ENCODE measurements around the gene SLC3A2.
"Not testable (repeated sequence)": the region's sequence is repeated elsewhere in the genome, so short reads cannot be mapped to it uniquely, and the experiment has no call there.

SLC3A2 gene

DNA sequence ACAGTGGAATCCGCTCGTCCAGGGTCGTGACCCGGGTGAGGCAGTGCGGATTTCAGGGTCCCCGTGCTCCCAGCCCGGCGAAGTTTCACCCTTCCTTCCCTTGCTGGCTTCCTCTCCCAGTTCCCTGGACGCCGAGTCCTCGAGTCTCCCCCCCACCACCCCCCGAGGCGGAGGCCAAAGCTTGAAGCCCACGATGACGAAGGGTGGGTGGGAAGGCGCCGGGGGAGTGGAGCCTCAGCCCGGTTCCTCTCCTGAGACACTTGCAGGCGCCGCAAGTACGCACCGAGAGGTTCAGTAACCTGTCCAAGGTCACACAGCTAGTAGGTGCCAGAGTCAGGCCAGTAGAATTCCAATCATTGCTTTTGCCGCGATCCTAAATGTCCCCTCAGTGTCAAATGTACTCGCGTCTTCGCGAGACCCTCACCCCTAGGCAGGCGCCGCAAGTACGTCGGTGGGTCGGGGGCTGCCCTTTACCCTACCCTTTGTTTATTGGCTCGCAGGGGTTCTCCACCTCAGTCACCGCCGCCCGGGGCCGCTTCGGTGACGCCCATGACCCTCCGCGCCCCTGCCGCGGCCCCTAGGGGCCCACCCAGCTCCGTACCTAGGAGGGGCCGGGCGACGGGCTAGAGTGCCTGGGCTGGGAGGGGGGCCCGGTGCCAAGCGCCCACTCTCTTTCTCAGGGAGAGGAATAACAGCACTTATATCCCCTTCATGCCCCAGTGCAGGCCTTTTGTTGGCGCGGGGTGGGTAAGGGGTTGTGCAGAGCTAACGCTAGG, 46.2 kb downstream of the SLC3A2 start:
- DNase-seq (ENCODE audit: low spot score) (no peak), FAIRE-seq (no peak)

DNA sequence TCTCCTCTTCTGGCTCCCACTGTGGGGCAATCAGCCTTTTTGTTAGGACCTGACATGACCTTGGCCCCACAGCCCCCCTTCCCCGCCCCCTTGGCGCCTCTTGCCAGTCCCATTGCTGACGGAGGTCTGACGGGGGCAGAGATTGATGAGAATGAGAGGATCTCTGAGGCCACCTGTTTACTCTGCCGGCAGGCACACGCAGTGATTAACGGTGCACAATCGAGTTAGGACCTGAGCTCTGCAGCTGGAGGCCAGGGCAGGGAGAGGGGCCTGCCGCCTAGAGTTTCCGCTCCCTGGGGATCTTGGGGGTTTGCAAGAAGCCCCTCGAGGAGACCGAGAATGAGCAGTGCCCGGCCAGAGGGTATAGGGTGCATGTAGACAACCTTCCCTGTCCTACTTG, 47.3 kb downstream of the SLC3A2 start:
- FAIRE-seq (no peak), DNase-seq (ENCODE audit: low spot score) (no peak)

GRCh38 chr11:62930157-62930556, 49.5 kb downstream of the SLC3A2 start:
- DNase-seq (ENCODE audit: low spot score) (no peak), FAIRE-seq (no peak)

DNA sequence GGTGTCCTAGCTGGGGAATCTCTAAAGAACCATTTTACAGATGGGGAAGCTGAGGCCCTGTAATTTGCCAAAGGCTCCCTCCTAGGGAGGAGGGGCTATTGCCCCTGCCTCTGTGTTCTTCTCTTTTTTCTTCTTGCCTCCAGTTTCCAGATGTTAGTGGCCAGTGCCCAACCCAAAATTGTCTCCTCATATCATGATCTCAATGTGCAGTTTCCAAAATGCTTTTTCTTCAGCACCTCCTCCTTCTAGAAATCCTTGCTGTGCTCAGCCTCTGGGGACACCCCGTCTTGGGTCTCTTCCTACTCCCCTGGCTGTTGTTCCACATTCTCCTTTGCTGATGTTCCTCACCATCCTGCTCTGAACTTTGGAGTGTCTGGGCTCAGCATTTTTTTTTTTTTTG, 50.0 kb downstream of the SLC3A2 start:
- FAIRE-seq: no peak
- no peak for DNase-seq (ENCODE audit: low spot score)

GRCh38 chr11:62931499-62932278, 51.0 kb downstream of the SLC3A2 start:
- DNase-seq (ENCODE audit: low spot score) (no peak), FAIRE-seq (no peak)

GRCh38 chr11:62933285-62933684, 52.6 kb downstream of the SLC3A2 start:
- no peak for FAIRE-seq
- no peak for DNase-seq (ENCODE audit: low spot score)

DNA sequence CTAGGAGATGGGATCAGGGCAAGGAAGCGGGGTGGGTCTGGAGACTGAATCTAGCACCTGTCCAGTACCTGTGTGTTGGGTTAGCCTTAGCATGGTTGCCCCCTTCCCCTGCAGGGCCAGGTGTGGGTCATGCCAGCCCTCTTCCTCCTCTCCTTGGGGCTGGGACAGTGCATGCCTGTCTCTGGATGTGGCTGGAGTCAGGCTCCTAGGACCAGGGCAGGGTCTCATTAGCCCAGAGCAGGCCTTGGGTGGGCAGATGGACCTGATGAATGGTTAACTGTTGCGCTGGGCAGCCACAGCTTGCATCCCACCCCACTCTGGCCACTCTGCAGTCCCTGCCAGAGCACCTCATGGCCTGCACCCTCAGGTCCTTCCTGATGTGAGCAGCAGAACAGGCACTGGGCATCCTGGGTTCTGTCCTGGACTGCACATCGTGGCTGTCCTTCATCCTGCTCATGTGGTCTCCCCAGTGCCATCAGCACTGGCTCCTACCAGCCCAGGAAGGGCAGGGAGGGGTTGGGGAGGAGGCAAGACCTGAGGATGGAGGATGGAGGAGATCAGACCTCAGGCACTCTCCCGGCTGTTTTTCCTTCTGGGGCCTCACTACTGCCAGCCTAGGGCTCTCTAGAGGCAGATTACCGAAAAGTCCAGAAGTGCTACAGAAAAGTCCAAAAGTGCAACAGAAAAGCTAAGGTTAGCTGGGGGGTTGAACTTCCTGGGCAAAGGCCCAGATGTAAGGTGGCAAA, 53.2 kb downstream of the SLC3A2 start:
- no peak for FAIRE-seq

DNA sequence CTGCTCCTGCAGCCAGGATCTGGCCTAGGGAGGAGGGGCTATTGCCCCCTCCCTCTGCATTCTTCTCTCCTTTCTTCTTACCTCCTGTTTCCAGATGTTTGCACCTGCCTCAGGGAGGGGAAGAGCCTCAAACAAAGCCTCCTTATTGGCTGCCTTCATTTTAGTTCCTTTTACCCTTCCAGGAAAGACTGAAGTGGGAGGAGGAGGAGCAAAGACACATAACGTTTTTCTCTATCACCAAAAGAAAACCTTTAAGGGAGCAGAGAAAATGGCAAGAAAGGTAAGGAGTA, 53.7 kb downstream of the SLC3A2 start:
- FAIRE-seq: no peak
- no peak for DNase-seq (ENCODE audit: low spot score)

More for the DNA sequence above, 53.2 kb downstream of the SLC3A2 start:
- DNase-seq (ENCODE audit: low spot score): no peak

- DNase-seq (ENCODE audit: low spot score); FAIRE-seq: not testable (repeated sequence)
Measured at GRCh38 chr11:62937528-62937927, 56.8 kb downstream of the SLC3A2 start.
